Epithelial cell of umbilical artery (primary cell): ENCODE results near the gene SIMC1. TPM values are rescaled to one million over a fixed set of nuclear protein-coding genes. Genes with fewer than 3 reads are reported as not detected.

Source experiments
- total RNA-seq: library from RNA; depleted of rRNA; stranded (reverse); fragments of >200 nt; gene quantifications from 2 replicates; pipeline ENCODE4 v1.2.3, GENCODE V29; 2014

SIMC1 gene
- total RNA-seq, result 3.2 and 3.6 TPM in 2 replicates

GRCh38 chr5:176237971-176238644 is at the start of gene SIMC1:
Gene SIMC1, plus strand, starts transcription at chr5:176238424. Its CDS starts 85 bp downstream, at chr5:176238509.

GRCh38 chr5:176361437-176362232 is 123.4 kb downstream of the SIMC1 start, which contains the start of gene KIAA1191:
Gene KIAA1191, minus strand, starts transcription at chr5:176361764. Its CDS starts 2,256 bp downstream, at chr5:176359508.

GRCh38 chr5:176365351-176366231 is 127.4 kb downstream of the SIMC1 start, which contains the start of gene ARL10:
Gene ARL10, plus strand, starts transcription at chr5:176365487. Its CDS starts 77 bp downstream, at chr5:176365564.

GRCh38 chr5:176388444-176389134 is 150.4 kb downstream of the SIMC1 start, which contains the start of the genes HIGD2A and NOP16:
Gene HIGD2A, plus strand, starts transcription at chr5:176388751. Its CDS starts 69 bp downstream, at chr5:176388820.
Gene NOP16, minus strand, starts transcription at chr5:176388598. Its CDS starts 59 bp downstream, at chr5:176388539.

Other genes starting within 250 kb of the SIMC1 start
- 74.0 and 83.8 TPM in 2 replicates for gene KIAA1191, start 123.3 kb downstream of the SIMC1 start, total RNA-seq
- gene ARL10, start 127.1 kb downstream of the SIMC1 start, total RNA-seq, result 5.8 and 8.1 TPM in 2 replicates
- gene NOP16, start 150.2 kb downstream of the SIMC1 start, total RNA-seq, result 34.4 and 39.2 TPM in 2 replicates
- gene HIGD2A, start 150.3 kb downstream of the SIMC1 start, total RNA-seq, result 13.2 and 24.4 TPM in 2 replicates
- gene CLTB, start 178.1 kb downstream of the SIMC1 start, total RNA-seq, result 145 and 173 TPM in 2 replicates
- 36.5 and 37.7 TPM in 2 replicates for gene FAF2, start 210.0 kb downstream of the SIMC1 start, total RNA-seq